DND-41 (cell line): ENCODE data around the gene TRIM48.
"Not testable (repeated sequence)": the region's sequence is repeated elsewhere in the genome, so short reads cannot be mapped to it uniquely, and the experiment has no call there.

Source experiments
- ATAC-seq: fragments of 200-7000 bp; cut with Tn5 transposase; 3 replicates; pipeline ENCODE4 v1.9.1; 2021; ENCODE audit warnings: low read depth; ENCODE audit not compliant: insufficient read depth
- DNase-seq: peaks from one replicate; pipeline ENCODE4 v3.0.0-alpha.2; 2020
- H2AFZ ChIP-seq: 2 replicates; pipeline ENCODE4 v1.6.0; 2012; ENCODE audit warnings: low read depth, low read length
- H3K27ac ChIP-seq: 2 replicates; pipeline ENCODE4 v1.5.1; 2012; ENCODE audit warnings: low read length, inconsistent platforms
- H3K27me3 ChIP-seq: fragments of 200-600 bp; sonication (generic); 2 replicates; pipeline ENCODE4 v1.6.0; 2012; ENCODE audit warnings: low read length, mild to moderate bottlenecking, inconsistent platforms; ENCODE audit not compliant: insufficient read depth, poor library complexity
- H3K36me3 ChIP-seq: 2 replicates; pipeline ENCODE4 v1.5.1; 2012; ENCODE audit warnings: low read length, inconsistent platforms; ENCODE audit not compliant: insufficient read depth
- H3K4me1 ChIP-seq: 2 replicates; pipeline ENCODE4 v1.5.1; 2012; ENCODE audit warnings: mild to moderate bottlenecking, low read length; ENCODE audit not compliant: insufficient read depth
- H3K4me2 ChIP-seq: 2 replicates; pipeline ENCODE4 v1.6.0; 2012; ENCODE audit warnings: mild to moderate bottlenecking, moderate library complexity, low read length, inconsistent platforms; ENCODE audit not compliant: insufficient read depth
- H3K4me3 ChIP-seq, 2 experiments: fragments of 200-600 bp in 1 of 2; shearing (Covaris generic) in 1 of 2; 2 replicates each; pipeline ENCODE4 v1.5.1; 2012 to 2016; ENCODE audit warnings: inconsistent platforms in 2 of 2, low read length in 2 of 2, mild to moderate bottlenecking in 2 of 2, low read depth in 1 of 2, moderate library complexity in 1 of 2
- H3K79me2 ChIP-seq: 2 replicates; pipeline ENCODE4 v1.6.0; 2012; ENCODE audit warnings: low read length, inconsistent platforms; ENCODE audit not compliant: insufficient read depth
- H3K9ac ChIP-seq: 2 replicates; pipeline ENCODE4 v1.6.0; 2012; ENCODE audit warnings: low read depth, mild to moderate bottlenecking, inconsistent platforms, low read length, moderate library complexity
- H3K9me3 ChIP-seq: 2 replicates; pipeline ENCODE4 v1.5.1; 2012; ENCODE audit warnings: low read length, moderate library complexity, mild to moderate bottlenecking, inconsistent platforms; ENCODE audit not compliant: insufficient read depth, severe bottlenecking
- H4K20me1 ChIP-seq: 2 replicates; pipeline ENCODE4 v1.6.0; 2012; ENCODE audit warnings: low read length; ENCODE audit not compliant: insufficient read depth
- CTCF ChIP-seq: IDR thresholded peaks from 2 replicates; pipeline ENCODE4 v1.5.1; 2012; ENCODE audit warnings: borderline replicate concordance, low read length, moderate library complexity, mild to moderate bottlenecking; ENCODE audit not compliant: poor library complexity, severe bottlenecking; ENCODE audit errors: extremely low read depth
- EZH2 ChIP-seq: IDR thresholded peaks from 3 replicates; pipeline ENCODE4 v1.6.1; 2012; ENCODE audit warnings: borderline replicate concordance, low read depth, mild to moderate bottlenecking, moderate library complexity, low read length, inconsistent platforms; ENCODE audit not compliant: severe bottlenecking

The TRIM48 gene

GRCh38 chr11:55261855-55262254, at the start of gene TRIM48:
TSS of gene TRIM48 (plus strand) at chr11:55262155. CDS start at chr11:55262268, 113 bp downstream.
- H3K4me2 ChIP-seq, H3K36me3 ChIP-seq, H3K27me3 ChIP-seq, H3K9ac ChIP-seq, H3K27ac ChIP-seq, H3K4me3 ChIP-seq, ATAC-seq, H3K79me2 ChIP-seq, H3K9me3 ChIP-seq, H2AFZ ChIP-seq, DNase-seq, H4K20me1 ChIP-seq, H3K4me1 ChIP-seq: not testable (repeated sequence)

GRCh38 chr11:55238316-55238715, 23.6 kb upstream of the TRIM48 start:
- not testable (repeated sequence) for H3K4me1 ChIP-seq, H3K9me3 ChIP-seq, H3K36me3 ChIP-seq, ATAC-seq, H3K4me3 ChIP-seq, H3K27ac ChIP-seq, H3K4me2 ChIP-seq, H3K27me3 ChIP-seq, H3K9ac ChIP-seq, H2AFZ ChIP-seq, DNase-seq, H4K20me1 ChIP-seq, H3K79me2 ChIP-seq

- Histone ChIP-seq H3K36me3 (no peaks in the 10 kb centered on the region), H3K27ac (no peak overlapping the region), H4K20me1 (no peaks in the 10 kb centered on the region), H3K9ac (no peak overlapping the region), H3K4me1 (no peaks in the 10 kb centered on the region), H3K79me2 (no peaks in the 10 kb centered on the region), H3K9me3 (no peaks in the 10 kb centered on the region), H3K4me3 (no peak overlapping the region), H3K27me3 (no peaks in the 10 kb centered on the region), H2AFZ (no peak overlapping the region), H3K4me2 (no peak overlapping the region)
- ATAC-seq (no peak), DNase-seq (no peak)
- TF ChIP-seq EZH2 (no peak), CTCF (no peak)
These were observed 1.1 kb downstream of the TRIM48 start for GRCh38 chr11:55263081-55263480.
